H9 (cell line): ENCODE data around the gene IZUMO2. TPM values are rescaled to one million over a fixed set of nuclear protein-coding genes. Genes with fewer than 3 reads are reported as not detected.
A peak's percentile ranks its signal among the peaks of the same experiment; 100 is the strongest.

Experiments
- DNase-seq: peaks from one replicate; pipeline ENCODE4 v3.0.0-alpha.2; 2017
- H2AFZ ChIP-seq: one replicate; pipeline ENCODE4 v1.6.1; 2013; ENCODE audit warnings: mild to moderate bottlenecking, low read length, control low read depth, moderate library complexity
- H2AK5ac ChIP-seq: 2 replicates; pipeline ENCODE4 v1.6.1; 2013; ENCODE audit warnings: low read length, control low read depth, mixed read lengths; ENCODE audit not compliant: insufficient read length
- H2BK120ac ChIP-seq: one replicate; pipeline ENCODE4 v1.6.1; 2013; ENCODE audit warnings: low read depth, mild to moderate bottlenecking, low read length, control low read depth, inconsistent platforms; ENCODE audit not compliant: poor library complexity, severe bottlenecking
- H2BK12ac ChIP-seq: 2 replicates; pipeline ENCODE4 v1.6.1; 2013; ENCODE audit warnings: low read length, control low read depth, mixed read lengths, low read depth; ENCODE audit not compliant: insufficient read length
- H2BK15ac ChIP-seq: 2 replicates; pipeline ENCODE4 v1.6.1; 2013; ENCODE audit warnings: low read depth, low read length, control low read depth
- H2BK20ac ChIP-seq: one replicate; pipeline ENCODE4 v1.6.1; 2013; ENCODE audit warnings: low read depth, mild to moderate bottlenecking, low read length, control low read depth, inconsistent platforms; ENCODE audit not compliant: poor library complexity, severe bottlenecking
- H2BK5ac ChIP-seq: 2 replicates; pipeline ENCODE4 v1.6.1; 2013; ENCODE audit warnings: low read length, control low read depth, mixed read lengths; ENCODE audit not compliant: insufficient read length
- H3K14ac ChIP-seq: 2 replicates; pipeline ENCODE4 v1.6.1; 2013; ENCODE audit warnings: low read length, control low read depth; ENCODE audit not compliant: insufficient read depth
- H3K18ac ChIP-seq: 2 replicates; pipeline ENCODE4 v1.6.1; 2013; ENCODE audit warnings: low read depth, mild to moderate bottlenecking, mixed read lengths, low read length, control low read depth; ENCODE audit not compliant: insufficient read length
- H3K23ac ChIP-seq: 2 replicates; pipeline ENCODE4 v1.6.1; 2013; ENCODE audit warnings: low read length, control low read depth, mixed read lengths, low read depth; ENCODE audit not compliant: insufficient read length
- H3K23me2 ChIP-seq: 2 replicates; pipeline ENCODE4 v1.6.1; 2013; ENCODE audit warnings: low read depth, mild to moderate bottlenecking, mixed read lengths, low read length, control low read depth; ENCODE audit not compliant: insufficient read length, poor library complexity, severe bottlenecking
- H3K27ac ChIP-seq: 2 replicates; pipeline ENCODE4 v1.5.1; 2013; ENCODE audit warnings: low read length, control low read depth, mixed read lengths, low read depth; ENCODE audit not compliant: insufficient read length
- H3K27me3 ChIP-seq: 2 replicates; pipeline ENCODE4 v1.6.1; 2013; ENCODE audit warnings: low read length, control low read depth, inconsistent platforms; ENCODE audit not compliant: insufficient read depth
- H3K4ac ChIP-seq: 2 replicates; pipeline ENCODE4 v1.6.1; 2013; ENCODE audit warnings: low read depth, mild to moderate bottlenecking, control low read depth, inconsistent platforms, low read length, moderate library complexity
- H3K4me1 ChIP-seq: 2 replicates; pipeline ENCODE4 v1.6.1; 2013; ENCODE audit warnings: low read length, control low read depth, inconsistent platforms; ENCODE audit not compliant: insufficient read depth
- H3K4me2 ChIP-seq: 2 replicates; pipeline ENCODE4 v1.6.1; 2013; ENCODE audit warnings: low read length, control low read depth, mixed read lengths; ENCODE audit not compliant: insufficient read length, insufficient read depth
- H3K56ac ChIP-seq: 2 replicates; pipeline ENCODE4 v1.6.1; 2013; ENCODE audit warnings: low read depth, mild to moderate bottlenecking, mixed read lengths, low read length, control low read depth; ENCODE audit not compliant: insufficient read length
- H3K79me1 ChIP-seq: 2 replicates; pipeline ENCODE4 v1.6.1; 2013; ENCODE audit warnings: low read depth, mild to moderate bottlenecking, moderate library complexity, low read length, control low read depth, inconsistent platforms; ENCODE audit not compliant: insufficient read depth, poor library complexity, severe bottlenecking
- H3K79me2 ChIP-seq: 2 replicates; pipeline ENCODE4 v1.6.1; 2013; ENCODE audit warnings: low read length, control low read depth, inconsistent platforms; ENCODE audit not compliant: insufficient read depth
- H3K9ac ChIP-seq: 2 replicates; pipeline ENCODE4 v1.6.1; 2013; ENCODE audit warnings: low read length, control low read depth, mixed read lengths; ENCODE audit not compliant: insufficient read length; ENCODE audit errors: extremely low read depth
- H3K9me3 ChIP-seq: one replicate; pipeline ENCODE4 v1.6.1; 2013; ENCODE audit warnings: low read depth, low read length, inconsistent platforms; ENCODE audit not compliant: control insufficient read depth
- H3T11ph ChIP-seq: one replicate; pipeline ENCODE4 v1.6.1; 2013; ENCODE audit warnings: mild to moderate bottlenecking, low read length, control low read depth, inconsistent platforms
- H4K20me1 ChIP-seq: one replicate; pipeline ENCODE4 v1.6.1; 2013; ENCODE audit not compliant: control insufficient read depth, insufficient read length, insufficient read depth
- H4K5ac ChIP-seq: 2 replicates; pipeline ENCODE4 v1.6.1; 2013; ENCODE audit warnings: low read depth, mild to moderate bottlenecking, mixed read lengths, low read length, control low read depth; ENCODE audit not compliant: insufficient read length
- H4K8ac ChIP-seq: replicated peaks from 2 replicates; pipeline ENCODE4 v1.6.1; 2013; ENCODE audit warnings: low read length, control low read depth, mixed read lengths, low read depth; ENCODE audit not compliant: insufficient read length
- H4K91ac ChIP-seq: 2 replicates; pipeline ENCODE4 v1.6.1; 2013; ENCODE audit warnings: low read depth, mild to moderate bottlenecking, moderate library complexity, mixed read lengths, low read length, control low read depth; ENCODE audit not compliant: insufficient read length
- H3K27ac Mint-ChIP-seq, 3 experiments: 2 replicates in 2 of 3; 3 replicates in 1 of 3; pipeline ENCODE4 v1.8.0; 2020 to 2021; ENCODE audit warnings: mixed read lengths in 3 of 3, mild to moderate bottlenecking in 1 of 3, moderate library complexity in 1 of 3
- H3K27me3 Mint-ChIP-seq: 2 replicates; pipeline ENCODE4 v1.8.0; 2021; ENCODE audit warnings: low read depth, mild to moderate bottlenecking, moderate library complexity, mixed read lengths
- H3K36me3 Mint-ChIP-seq, 3 experiments: 2 replicates in 2 of 3; 3 replicates in 1 of 3; pipeline ENCODE4 v1.8.0; 2020 to 2021; ENCODE audit warnings: low read depth in 3 of 3, mixed read lengths in 3 of 3; ENCODE audit not compliant: insufficient read depth in 1 of 3
- H3K4me1 Mint-ChIP-seq, 2 experiments: 2 replicates each; pipeline ENCODE4 v1.8.0; 2020; ENCODE audit warnings: mixed read lengths in 2 of 2
- H3K4me3 Mint-ChIP-seq, 2 experiments: 2 replicates in 1 of 2; 3 replicates in 1 of 2; pipeline ENCODE4 v1.8.0; 2020 to 2021; ENCODE audit warnings: mild to moderate bottlenecking in 2 of 2, mixed read lengths in 2 of 2, moderate library complexity in 1 of 2
- H3K9me3 Mint-ChIP-seq, 2 experiments: 2 replicates in 1 of 2; 3 replicates in 1 of 2; pipeline ENCODE4 v1.8.0; 2020; ENCODE audit warnings: mild to moderate bottlenecking in 2 of 2, mixed read lengths in 2 of 2, moderate library complexity in 1 of 2
- WGBS: extraction: QIAGEN DNeasy Blood & Tissue Kit; methylation state at CpG from one replicate; pipeline ENCODE4 v1.1.7; 2013; ENCODE audit warnings: missing lambda C conversion rate, low lambda C conversion rate, mixed read lengths; ENCODE audit not compliant: insufficient read length; ENCODE audit errors: extremely low coverage; 5-methylcytosine and 5-hydroxymethylcytosine counted together
- long read RNA-seq: library from polyadenylated mRNA; unstranded; transcript quantifications from one replicate; pipeline ENCODE4 v2.0.0, GENCODE V29; 2020
- total RNA-seq: library from RNA; stranded (reverse); gene quantifications from 2 replicates; pipeline ENCODE4 v1.2.1, GENCODE V29; 2021
- TF ChIP-seq, protein P1 (sequence below): fragments of 200-600 bp; sonication (generic); conservative IDR thresholded peaks from 3 replicates; pipeline ENCODE4 v1.8.0; 2021; ENCODE audit warnings: antibody characterized with exemption, mild to moderate bottlenecking

The IZUMO2 gene
- total RNA-seq = 0.81 TPM in 1 of 2 replicates, not detected in the other
- long read RNA-seq = 0 reads

GRCh38 chr19:50162988-50163387 is at the start of gene IZUMO2:
TSS of gene IZUMO2 (minus strand) at chr19:50163281. CDS start at chr19:50163194, 87 bp downstream.
- no peak within 1 kb of the TSS for H3K23ac ChIP-seq
- H3K4me1 Mint-ChIP-seq = peaks cover 4 to 6% of the 10 kb centered on the region in 2 experiments; a peak in 3 of 4 replicates
- peak within 1 kb of the TSS in 1 of 2 experiments; percentile 12; a peak in 1 of 5 replicates for H3K4me3 Mint-ChIP-seq
- H4K8ac ChIP-seq = no peak within 1 kb of the TSS
- H3K9ac ChIP-seq = no peak within 1 kb of the TSS
- H4K20me1 ChIP-seq = no peaks in the 10 kb centered on the region
- no peak within 1 kb of the TSS for H2AK5ac ChIP-seq
- H3K79me2 ChIP-seq = no peaks in the 10 kb centered on the region
- no peak within 1 kb of the TSS for H3T11ph ChIP-seq
- peaks cover 5% of the 10 kb centered on the region for H3K9me3 ChIP-seq
- no peaks in the 10 kb centered on the region for H3K36me3 Mint-ChIP-seq
- no peak within 1 kb of the TSS for H3K56ac ChIP-seq
- peak within 1 kb of the TSS; percentile 92 for H3K14ac ChIP-seq
- H3K9me3 Mint-ChIP-seq = peaks cover 0 to 5% of the 10 kb centered on the region in 2 experiments; a peak in 1 of 5 replicates
- no peak within 1 kb of the TSS for H2BK20ac ChIP-seq
- TF ChIP-seq, protein P1, sequence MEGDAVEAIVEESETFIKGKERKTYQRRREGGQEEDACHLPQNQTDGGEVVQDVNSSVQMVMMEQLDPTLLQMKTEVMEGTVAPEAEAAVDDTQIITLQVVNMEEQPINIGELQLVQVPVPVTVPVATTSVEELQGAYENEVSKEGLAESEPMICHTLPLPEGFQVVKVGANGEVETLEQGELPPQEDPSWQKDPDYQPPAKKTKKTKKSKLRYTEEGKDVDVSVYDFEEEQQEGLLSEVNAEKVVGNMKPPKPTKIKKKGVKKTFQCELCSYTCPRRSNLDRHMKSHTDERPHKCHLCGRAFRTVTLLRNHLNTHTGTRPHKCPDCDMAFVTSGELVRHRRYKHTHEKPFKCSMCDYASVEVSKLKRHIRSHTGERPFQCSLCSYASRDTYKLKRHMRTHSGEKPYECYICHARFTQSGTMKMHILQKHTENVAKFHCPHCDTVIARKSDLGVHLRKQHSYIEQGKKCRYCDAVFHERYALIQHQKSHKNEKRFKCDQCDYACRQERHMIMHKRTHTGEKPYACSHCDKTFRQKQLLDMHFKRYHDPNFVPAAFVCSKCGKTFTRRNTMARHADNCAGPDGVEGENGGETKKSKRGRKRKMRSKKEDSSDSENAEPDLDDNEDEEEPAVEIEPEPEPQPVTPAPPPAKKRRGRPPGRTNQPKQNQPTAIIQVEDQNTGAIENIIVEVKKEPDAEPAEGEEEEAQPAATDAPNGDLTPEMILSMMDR = peak; percentile 30; the same call in 2 of the 3 replicates
- no peak within 1 kb of the TSS for H2BK12ac ChIP-seq
- peak within 1 kb of the TSS; percentile 92 for H3K18ac ChIP-seq
- H3K27ac Mint-ChIP-seq = no peak within 1 kb of the TSS
- no peak within 1 kb of the TSS for H3K27ac ChIP-seq
- no peaks in the 10 kb centered on the region for H3K4me1 ChIP-seq
- H3K27me3 Mint-ChIP-seq = peaks cover 22% of the 10 kb centered on the region
- no peak within 1 kb of the TSS for H2AFZ ChIP-seq
- no peak within 1 kb of the TSS for H3K4ac ChIP-seq
- no CpG with 5 or more reads among the region's 26 CpGs for WGBS
- no peak within 1 kb of the TSS for H2BK5ac ChIP-seq
- DNase-seq = peak; percentile 82
- H2BK120ac ChIP-seq = no peak within 1 kb of the TSS
- H4K5ac ChIP-seq = no peak within 1 kb of the TSS
- H4K91ac ChIP-seq = no peak within 1 kb of the TSS
- H3K79me1 ChIP-seq = no peaks in the 10 kb centered on the region
- no peaks in the 10 kb centered on the region for H3K27me3 ChIP-seq
- no peaks in the 10 kb centered on the region for H3K23me2 ChIP-seq
- H2BK15ac ChIP-seq = no peak within 1 kb of the TSS
- peak within 1 kb of the TSS; percentile 13 for H3K4me2 ChIP-seq
